OCI-M2 (cell line): ENCODE data around the gene ACOX3.

Experiments used
- DNase-seq: peaks from one replicate; lab custom pipeline; 2025; ENCODE audit not compliant: unreplicated experiment; lab: John Stamatoyannopoulos, UW

The ACOX3 gene

DNA sequence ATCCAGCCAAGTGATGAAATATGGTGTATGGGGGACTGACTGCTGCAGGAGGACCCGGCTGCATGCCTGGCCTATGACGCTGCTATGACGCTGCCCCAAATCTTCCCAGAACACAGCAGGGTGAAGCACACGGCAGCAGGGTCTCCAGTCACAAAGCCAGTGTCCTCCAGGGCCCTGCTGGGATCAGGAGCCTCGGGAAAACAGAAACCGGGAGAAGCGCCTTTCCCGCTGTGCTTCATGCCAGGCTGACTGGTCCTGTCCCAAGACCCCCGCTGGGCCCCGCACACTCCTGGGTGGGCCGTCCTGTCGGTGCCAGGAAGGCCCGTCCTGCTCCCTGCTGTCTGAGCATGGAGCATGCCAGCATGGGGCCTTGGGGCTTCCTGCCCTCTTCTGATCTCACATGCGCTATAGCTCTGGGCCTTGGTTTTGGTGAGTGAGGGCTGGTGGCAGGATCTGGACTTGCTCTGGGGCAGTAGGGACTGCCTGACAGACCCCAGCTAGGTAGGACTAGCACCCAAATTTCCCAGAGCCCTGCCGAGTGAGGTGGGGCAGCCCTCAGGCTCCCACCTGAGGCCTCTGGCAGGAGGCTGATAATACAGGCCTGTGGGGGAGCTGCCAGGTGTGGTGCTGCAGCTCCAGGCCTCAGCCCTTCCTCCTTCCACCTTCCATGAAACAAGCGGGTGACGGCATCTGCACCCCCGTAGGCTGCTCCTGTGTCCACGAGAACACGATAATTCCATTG, 64.0 kb downstream of the ACOX3 start:
- no peak for DNase-seq

GRCh38 chr4:8374851-8375649, 65.5 kb downstream of the ACOX3 start:
- DNase-seq: no peak

- no peak for DNase-seq
These were observed 66.5 kb downstream of the ACOX3 start for GRCh38 chr4:8373973-8374545.

GRCh38 chr4:8373270-8373972, 67.1 kb downstream of the ACOX3 start:
- no peak for DNase-seq

- DNase-seq: no peak
These were observed 68.0 kb downstream of the ACOX3 start for GRCh38 chr4:8372506-8372905.

DNA sequence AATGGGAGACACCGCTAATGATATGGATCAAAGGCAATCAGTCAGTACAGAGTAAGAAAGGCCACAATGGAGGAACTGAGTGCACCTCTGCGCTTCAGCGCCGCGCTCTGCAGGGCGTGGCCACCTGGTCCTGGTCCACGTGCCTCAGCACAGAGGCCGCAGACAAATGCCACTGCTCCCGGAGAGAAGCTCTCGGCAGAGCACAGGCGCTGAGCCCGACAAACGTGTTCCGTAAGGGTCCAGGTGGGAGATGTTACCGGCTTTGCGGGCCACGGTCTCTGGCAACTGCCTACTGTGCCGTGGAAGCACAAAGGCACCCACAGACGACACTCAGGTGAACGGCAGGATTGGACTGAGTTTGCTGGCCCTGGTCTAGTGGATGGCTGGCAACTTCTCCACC, 68.9 kb downstream of the ACOX3 start:
- no peak for DNase-seq

- DNase-seq: no peak
These were observed 69.5 kb downstream of the ACOX3 start for GRCh38 chr4:8370835-8371595.

- DNase-seq: no peak
These were observed 70.3 kb downstream of the ACOX3 start for GRCh38 chr4:8370106-8370787.

DNA sequence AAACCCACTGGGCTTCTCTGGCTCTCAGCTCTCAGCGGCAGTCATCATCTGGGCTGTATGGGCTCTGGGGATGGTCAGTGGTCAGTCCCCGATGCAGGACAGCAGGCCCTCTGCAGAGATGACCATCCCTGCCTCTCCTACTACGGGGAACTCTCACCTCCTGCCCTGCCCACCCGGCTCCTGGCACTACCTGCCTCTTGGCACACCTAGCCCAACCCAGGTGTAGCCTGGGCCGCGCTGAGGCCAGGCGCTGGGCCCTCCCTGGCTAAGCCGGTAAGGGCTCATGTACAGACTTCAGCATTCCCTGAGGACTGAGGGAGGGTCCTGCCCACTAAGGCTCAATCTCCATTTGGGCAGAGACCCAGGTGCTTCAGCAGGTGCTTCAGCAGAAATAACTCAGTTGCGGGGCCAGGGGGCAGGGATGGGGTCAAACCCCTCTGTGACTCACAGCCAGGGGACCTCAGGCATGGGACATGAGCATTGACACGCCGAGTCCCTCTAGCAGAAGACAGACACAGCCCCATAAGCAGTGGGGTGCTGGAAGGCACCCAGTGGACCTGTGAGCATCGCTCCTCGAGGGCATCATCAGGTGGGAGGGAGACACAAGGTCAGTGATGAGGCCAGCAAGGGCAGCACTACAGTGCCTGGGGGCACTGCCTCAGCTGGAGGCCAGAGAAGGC, 71.0 kb downstream of the ACOX3 start:
- DNase-seq: no peak

DNA sequence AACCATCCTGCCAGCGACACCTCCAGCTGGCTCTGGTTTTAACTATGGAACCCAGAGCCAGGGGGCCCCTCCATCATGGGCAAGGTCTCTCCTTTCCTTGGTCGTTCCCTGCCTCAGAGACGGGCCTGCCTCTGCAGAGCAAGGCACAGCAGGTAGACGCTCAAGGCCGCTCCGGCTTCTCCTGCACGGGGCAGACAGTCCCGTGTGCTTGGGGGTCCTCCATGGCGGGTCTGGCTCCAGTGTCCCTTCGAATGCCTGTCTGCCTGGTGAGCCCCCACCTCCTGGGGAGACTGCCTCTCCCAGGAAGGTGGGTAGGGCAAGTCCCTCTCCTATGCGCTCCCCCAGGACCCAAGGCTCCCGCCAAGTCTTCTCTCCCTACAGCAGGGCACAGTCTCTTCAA, 71.5 kb downstream of the ACOX3 start:
- no peak for DNase-seq

- DNase-seq: no peak
These were observed 72.5 kb downstream of the ACOX3 start for GRCh38 chr4:8368061-8368481.

DNA sequence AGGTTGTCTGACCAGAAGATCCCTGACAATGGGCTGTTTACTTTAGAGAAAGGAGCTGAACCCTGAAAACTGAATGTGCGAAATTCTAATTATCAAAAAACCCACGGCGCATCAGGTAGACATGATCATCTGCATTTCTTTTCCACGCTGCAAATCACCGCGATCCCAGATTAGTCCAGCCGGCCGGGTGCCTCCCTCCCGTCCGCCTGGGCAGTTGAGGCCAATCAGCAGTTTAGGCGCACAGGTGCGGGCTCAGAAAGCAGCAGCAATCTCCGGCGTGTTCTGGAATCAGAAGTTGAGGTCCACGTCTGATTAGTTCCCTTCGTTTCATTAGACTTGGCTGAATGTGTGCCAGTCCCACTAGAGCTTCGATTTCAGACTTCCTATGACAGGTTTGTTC, 73.9 kb downstream of the ACOX3 start:
- DNase-seq: no peak

DNA sequence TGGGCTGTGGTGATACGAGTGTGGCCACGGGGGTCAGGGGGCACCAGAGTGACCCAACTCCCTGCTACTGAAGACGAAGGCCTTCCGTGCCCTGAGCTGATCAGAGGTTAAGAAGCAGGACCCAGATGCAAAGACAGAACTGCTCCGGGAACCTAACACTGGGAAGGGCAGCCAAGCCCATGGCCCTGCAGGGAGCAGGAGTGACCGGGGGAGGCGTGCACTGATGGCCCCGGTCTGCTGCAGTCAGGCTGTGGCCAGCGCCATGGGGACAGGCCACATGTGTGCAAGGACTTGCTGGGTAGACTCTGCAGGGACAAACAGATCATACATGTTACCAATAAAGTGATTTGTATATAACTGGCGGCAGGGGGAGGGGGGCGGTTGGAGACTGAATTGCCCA, 74.6 kb downstream of the ACOX3 start:
- no peak for DNase-seq

DNA sequence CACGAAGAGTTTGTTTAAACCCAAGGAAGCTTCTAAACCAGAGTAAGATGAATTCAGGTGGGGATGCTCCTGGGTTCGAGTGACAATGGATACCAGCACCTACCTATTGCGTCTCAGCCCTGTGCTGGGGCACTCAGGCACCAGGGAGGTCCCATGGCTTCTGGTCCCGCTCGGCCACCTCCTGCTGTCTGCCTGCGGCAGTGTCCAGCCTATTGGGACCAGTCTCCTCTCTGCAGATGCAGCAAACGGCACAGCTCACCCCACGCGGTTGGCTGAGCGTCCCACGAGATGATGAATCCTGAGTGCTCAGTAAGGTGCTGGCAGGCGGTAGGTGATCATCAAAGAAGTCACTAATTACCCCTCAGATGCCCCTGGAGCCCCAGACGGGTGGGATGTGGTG, 75.2 kb downstream of the ACOX3 start:
- no peak for DNase-seq

DNA sequence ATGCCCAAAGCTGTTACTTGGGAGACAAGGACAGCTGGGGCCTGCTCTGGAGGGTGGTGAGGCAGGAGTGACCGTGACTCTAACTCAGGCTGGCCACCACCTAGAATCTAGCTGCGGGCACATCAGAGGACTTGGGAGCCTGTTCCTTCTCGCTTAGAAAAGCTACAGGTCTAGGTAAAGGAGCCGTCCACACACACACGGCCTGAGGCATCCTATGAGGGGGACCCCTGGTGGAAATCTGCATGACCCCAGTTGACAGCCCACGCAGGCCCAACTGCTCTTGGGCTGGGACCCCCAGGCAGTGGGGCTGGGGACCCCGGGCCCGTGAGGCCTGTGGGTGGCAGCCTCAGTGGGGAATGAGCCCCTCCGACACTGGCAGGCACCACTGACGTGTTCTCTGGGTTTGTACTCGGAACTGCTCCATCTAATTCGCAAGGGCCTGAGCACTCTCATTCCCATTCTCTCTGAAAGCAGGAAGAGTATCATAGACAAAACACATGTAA, 75.6 kb downstream of the ACOX3 start:
- no peak for DNase-seq

DNA sequence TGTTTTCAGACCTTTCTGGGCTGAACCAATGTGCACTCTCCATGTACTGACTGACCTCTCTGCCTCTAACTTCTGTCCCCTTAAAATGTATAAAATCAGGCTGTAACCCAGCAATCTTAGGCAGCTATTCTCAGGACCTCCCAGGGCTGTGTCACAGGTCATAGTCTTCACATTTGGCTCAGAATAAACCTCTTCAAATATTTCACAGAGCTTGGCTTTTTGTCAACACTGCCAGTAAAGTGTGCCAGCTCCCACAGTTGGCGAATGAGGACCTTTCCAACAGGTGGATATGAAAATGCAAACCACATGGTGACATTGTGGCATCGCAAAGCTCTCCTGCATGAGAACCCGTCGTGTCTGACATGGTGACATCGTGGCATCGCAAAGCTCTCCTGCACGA, 76.4 kb downstream of the ACOX3 start:
- no peak for DNase-seq

- DNase-seq: no peak
These were observed 78.0 kb downstream of the ACOX3 start for GRCh38 chr4:8362483-8362882.

GRCh38 chr4:8359193-8359592, 81.3 kb downstream of the ACOX3 start:
- DNase-seq: no peak

DNA sequence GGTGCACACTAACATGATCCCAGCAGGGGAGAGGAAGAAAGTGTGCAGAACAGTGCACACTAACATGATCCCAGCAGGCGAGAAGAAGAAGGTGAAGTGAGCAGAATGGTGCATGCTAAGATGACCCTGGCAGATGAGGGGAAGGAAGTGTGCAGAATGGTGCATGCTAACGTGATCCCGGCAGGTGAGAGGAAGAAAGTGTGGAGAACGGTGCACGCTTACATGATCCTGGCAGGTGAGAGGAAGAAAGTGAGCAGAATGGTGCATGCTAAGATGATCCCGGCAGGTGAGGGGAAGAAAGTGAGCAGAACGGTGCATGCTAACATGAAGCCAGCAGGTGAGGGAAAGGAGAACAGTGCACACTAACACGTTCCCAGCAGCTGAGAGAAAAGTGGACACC, 83.7 kb downstream of the ACOX3 start:
- DNase-seq: no peak
